ENCODE results near the gene LANCL1. TPM values are rescaled to one million over a fixed set of nuclear protein-coding genes. Genes with fewer than 3 reads are reported as not detected.
"Not testable (repeated sequence)": the region's sequence is repeated elsewhere in the genome, so short reads cannot be mapped to it uniquely, and the experiment has no call there.

Gene LANCL1
- total and polyA plus RNA-seq, 5 donors = 20.1 to 59.6 (median 50.8) TPM

DNA sequence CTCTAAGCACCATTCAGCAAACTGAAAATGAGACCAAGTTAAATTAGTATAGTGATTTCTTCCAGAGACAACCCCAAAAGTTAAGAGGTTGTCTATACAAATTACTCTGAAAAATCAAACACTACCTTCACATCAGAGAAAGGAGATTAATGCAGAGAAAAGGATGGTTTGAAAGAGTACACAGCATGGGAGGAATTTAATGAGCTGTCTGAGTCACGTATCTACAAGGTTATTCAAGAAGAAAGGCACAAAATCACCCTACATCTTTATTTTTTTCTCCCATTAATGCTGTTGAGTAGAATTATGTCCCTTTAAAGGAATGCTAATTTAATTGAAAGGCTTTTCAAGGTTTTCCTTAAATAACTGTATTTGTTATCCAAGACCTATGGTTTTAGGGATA, 41.1 kb downstream of the LANCL1 start:
- H3K9me3 ChIP-seq (ENCODE audit: control insufficient read depth, low read length) = no peaks in the 10 kb centered on the region
- DNase-seq = no peak
- ATAC-seq = no peak
- H3K4me1 ChIP-seq (ENCODE audit: control insufficient read depth, insufficient read depth, low read length) = no peaks in the 10 kb centered on the region
- H3K27ac ChIP-seq (ENCODE audit: low read length) = no peak overlapping the region
- no peaks in the 10 kb centered on the region for H3K27me3 ChIP-seq (ENCODE audit: control insufficient read depth, insufficient read depth)
- H3K4me3 ChIP-seq (ENCODE audit: low read length) = no peak overlapping the region
- WGBS = 93% methylated on average over 1 of the region's 1 CpG
- intact Hi-C loops (cut with DNase I) = no loop called here

DNA sequence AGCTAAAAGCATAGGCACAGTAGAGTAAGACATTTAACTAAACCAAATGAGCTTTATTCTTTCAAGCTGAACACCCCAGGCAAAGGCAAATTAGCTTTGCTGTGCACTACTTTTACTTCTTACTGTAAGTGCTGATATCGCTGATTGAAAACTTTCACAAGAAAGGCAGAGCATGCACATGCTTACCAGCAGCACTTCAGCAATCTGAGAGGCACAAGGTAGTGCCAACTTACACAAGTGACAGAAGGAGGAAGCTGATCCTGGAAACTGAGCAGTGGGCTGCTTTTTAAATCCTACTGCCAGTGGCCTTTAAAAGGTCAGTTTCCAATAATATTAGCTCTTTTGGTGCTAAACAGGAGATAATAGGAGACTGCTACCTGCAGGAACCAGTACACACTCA, 43.9 kb downstream of the LANCL1 start:
- no peak for ATAC-seq
- no peaks in the 10 kb centered on the region for H3K27me3 ChIP-seq (ENCODE audit: control insufficient read depth, insufficient read depth)
- no peaks in the 10 kb centered on the region for H3K9me3 ChIP-seq (ENCODE audit: control insufficient read depth, low read length)
- H3K27ac ChIP-seq (ENCODE audit: low read length) = no peak overlapping the region
- H3K4me3 ChIP-seq (ENCODE audit: low read length) = no peak overlapping the region
- no peak for DNase-seq
- intact Hi-C loops (cut with DNase I) = no loop called here
- no peaks in the 10 kb centered on the region for H3K4me1 ChIP-seq (ENCODE audit: control insufficient read depth, insufficient read depth, low read length)
- 68% methylated on average over 1 of the region's 1 CpG for WGBS

DNA sequence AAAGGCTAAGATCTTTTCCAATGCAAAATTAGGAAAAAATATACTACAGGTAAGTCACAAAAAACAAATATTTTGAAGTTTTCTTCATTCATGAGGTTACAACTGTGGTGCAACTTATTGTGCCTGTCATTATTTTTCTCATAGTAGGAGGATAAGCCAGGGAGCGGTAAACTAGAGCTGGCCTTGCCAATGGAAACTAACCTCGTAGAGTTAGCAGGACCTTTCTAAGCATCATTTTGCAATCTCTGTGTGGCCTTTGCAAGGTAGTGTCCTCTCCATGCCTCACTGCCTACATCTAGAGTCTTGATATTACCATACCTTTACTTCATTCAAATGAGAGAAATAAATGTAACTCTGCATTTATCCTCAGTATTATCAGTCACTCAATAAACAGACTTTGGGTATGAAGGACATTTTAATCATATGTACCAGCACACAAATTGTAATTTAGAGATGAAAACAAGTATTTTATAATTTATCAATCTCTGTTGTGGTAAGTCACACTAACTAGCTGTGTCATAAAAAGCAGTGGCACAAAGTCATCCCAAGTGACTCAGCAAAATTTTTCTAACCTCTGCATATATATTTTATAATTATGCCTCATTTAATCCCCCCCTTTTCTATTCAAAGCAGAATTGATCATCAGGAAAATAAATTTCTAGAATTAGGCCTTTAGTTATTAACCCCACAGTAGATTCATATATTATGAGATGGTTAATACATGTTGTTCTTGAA, 47.0 kb downstream of the LANCL1 start:
- no peak for ATAC-seq
- DNase-seq = no peak
- WGBS = 83% methylated on average over 2 of the region's 2 CpGs
- H3K4me1 ChIP-seq (ENCODE audit: control insufficient read depth, insufficient read depth, low read length) = no peaks in the 10 kb centered on the region
- intact Hi-C loops (cut with DNase I) = no loop called here
- no peak overlapping the region for H3K4me3 ChIP-seq (ENCODE audit: low read length)
- H3K27ac ChIP-seq (ENCODE audit: low read length) = no peak overlapping the region
- no peaks in the 10 kb centered on the region for H3K27me3 ChIP-seq (ENCODE audit: control insufficient read depth, insufficient read depth)
- no peaks in the 10 kb centered on the region for H3K9me3 ChIP-seq (ENCODE audit: control insufficient read depth, low read length)

DNA sequence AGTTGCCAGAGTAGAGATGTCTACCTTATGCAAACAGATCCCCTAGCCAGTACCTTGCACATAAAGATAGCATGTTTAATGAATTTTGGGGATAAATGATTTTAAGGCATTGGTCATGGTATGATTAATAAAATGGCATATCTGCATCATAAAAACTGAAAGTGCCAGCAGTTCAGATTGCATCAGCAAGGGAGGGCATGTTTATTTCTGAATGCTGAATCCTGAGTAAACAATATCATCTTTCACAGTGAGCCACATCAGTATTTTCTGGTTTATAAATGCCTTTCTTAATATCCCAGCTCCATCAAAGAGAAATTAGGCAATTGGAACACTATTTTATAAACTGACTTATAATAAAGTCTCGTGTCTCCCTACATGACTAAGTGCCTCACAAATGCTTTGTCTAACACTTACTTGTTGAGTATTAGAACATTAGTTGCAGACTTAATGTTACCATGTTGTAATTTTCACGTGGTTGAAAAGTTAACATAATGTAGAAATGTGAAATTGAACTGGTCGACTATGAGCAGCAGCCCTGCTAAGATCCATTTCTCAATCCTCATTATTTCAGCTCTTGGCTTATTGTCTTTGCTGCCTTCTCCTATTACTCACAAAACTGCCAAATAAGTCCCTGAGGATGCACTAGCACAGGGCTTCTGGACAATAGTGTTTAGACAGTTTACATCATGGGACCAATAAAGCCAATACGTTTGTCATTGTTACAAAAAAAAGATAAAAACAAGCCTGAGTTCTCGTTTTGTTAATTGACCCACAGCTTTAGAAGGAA, 48.0 kb downstream of the LANCL1 start:
- no peaks in the 10 kb centered on the region for H3K27me3 ChIP-seq (ENCODE audit: control insufficient read depth, insufficient read depth)
- H3K27ac ChIP-seq (ENCODE audit: low read length) = no peak overlapping the region
- intact Hi-C loops (cut with DNase I) = no loop called here
- peak in 1 of 2 donors; percentile 26 for ATAC-seq
- 59% methylated on average over 5 of the region's 5 CpGs for WGBS
- H3K9me3 ChIP-seq (ENCODE audit: control insufficient read depth, low read length) = no peaks in the 10 kb centered on the region
- H3K4me1 ChIP-seq (ENCODE audit: control insufficient read depth, insufficient read depth, low read length) = no peaks in the 10 kb centered on the region
- no peak overlapping the region for H3K4me3 ChIP-seq (ENCODE audit: low read length)
- DNase-seq = no peak

DNA sequence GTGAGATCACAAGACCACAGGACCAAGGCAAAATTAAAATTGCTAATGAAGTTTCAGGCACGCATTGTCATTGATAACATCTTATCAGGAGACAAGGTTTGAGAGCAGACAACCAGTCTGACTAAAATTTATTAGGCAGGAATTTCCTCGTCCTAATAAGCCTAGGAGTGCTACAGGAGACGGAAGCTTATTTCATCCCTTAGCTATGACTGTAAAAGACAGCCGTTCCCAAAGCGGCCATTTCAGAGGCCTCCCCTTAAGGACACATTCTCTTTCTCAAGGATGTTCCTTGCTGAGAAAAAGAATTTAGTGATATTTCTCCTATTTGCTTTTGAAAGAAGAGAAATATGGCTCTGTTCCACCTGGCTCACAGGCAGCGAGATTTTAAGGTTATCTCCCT, 49.2 kb downstream of the LANCL1 start:
- H3K4me1 ChIP-seq (ENCODE audit: control insufficient read depth, insufficient read depth, low read length); intact Hi-C loops (cut with DNase I); DNase-seq; H3K9me3 ChIP-seq (ENCODE audit: control insufficient read depth, low read length); H3K27ac ChIP-seq (ENCODE audit: low read length); ATAC-seq; H3K27me3 ChIP-seq (ENCODE audit: control insufficient read depth, insufficient read depth); H3K4me3 ChIP-seq (ENCODE audit: low read length): not testable (repeated sequence)
- 97% methylated on average over 6 of the region's 6 CpGs for WGBS

DNA sequence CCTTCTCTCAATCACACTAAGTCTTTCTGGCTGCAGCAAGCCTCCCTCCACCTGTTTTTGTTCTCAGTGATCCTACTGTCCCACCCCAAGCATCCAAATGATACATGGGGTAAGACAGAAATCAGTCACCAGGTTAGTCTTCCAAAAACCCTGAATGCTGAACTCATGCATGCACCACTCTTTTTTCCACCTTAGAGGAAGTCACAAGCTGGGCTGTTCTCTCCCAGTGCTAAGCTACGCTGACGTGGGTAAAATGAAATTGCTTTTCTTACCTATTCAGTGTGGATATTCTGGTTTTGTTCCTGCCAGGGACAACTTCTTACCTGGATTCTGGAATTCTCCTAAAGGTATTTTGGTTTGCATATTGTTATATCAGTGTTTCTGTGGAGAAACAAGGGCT, 54.2 kb downstream of the LANCL1 start:
- intact Hi-C loops (cut with DNase I) = no loop called here
- no peaks in the 10 kb centered on the region for H3K27me3 ChIP-seq (ENCODE audit: control insufficient read depth, insufficient read depth)
- peaks cover 3% of the 10 kb centered on the region for H3K4me1 ChIP-seq (ENCODE audit: control insufficient read depth, insufficient read depth, low read length)
- no peak overlapping the region for H3K27ac ChIP-seq (ENCODE audit: low read length)
- no peaks in the 10 kb centered on the region for H3K9me3 ChIP-seq (ENCODE audit: control insufficient read depth, low read length)
- DNase-seq (no peak), ATAC-seq (no peak)
- H3K4me3 ChIP-seq (ENCODE audit: low read length) = no peak overlapping the region
- WGBS = 59% methylated on average over 2 of the region's 2 CpGs

DNA sequence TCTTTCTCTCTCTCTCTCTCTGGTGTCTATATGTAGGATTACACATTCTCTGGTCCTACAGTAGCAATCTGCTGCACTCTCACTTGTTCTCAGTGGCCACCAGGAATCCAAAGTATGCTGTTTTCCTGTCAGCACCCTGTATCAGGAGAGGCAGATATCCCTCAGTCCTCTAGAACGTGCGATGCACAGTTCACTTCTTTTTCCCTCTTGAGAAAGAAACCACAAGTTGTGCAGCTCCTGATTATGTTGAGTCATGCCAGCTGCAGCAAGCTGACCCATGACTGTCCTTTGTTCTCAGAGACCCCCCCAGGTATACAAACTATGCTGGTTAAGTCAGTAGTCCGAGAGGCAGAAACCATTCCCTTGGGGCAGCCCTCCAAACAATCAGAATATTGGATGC, 54.6 kb downstream of the LANCL1 start:
- H3K27me3 ChIP-seq (ENCODE audit: control insufficient read depth, insufficient read depth) = no peaks in the 10 kb centered on the region
- no peak for DNase-seq
- no peak overlapping the region for H3K27ac ChIP-seq (ENCODE audit: low read length)
- H3K4me1 ChIP-seq (ENCODE audit: control insufficient read depth, insufficient read depth, low read length) = peaks cover 3% of the 10 kb centered on the region
- peak in 1 of 2 donors; percentile 16 for ATAC-seq
- intact Hi-C loops (cut with DNase I) = no loop called here
- no peaks in the 10 kb centered on the region for H3K9me3 ChIP-seq (ENCODE audit: control insufficient read depth, low read length)
- H3K4me3 ChIP-seq (ENCODE audit: low read length) = no peak overlapping the region
- 17% methylated on average over 3 of the region's 3 CpGs for WGBS

DNA sequence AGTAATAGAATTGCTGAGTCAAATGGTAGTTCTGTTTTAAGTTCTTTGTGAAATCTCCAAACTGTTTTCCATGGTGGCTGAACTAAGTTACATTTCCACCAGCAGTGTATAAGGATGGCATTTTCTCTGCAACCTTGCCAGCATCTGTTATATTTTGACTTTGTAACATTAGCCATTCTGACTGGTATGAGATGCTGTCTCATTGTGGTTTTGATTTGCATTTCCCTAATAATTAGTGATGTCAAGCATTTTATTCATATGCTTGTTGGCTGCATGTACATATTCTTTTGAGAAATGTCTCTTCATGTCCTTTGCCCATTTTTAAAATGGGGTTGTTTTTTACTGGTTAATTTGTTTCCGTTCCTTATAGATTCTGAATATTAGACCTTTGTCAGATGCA, 63.9 kb downstream of the LANCL1 start:
- DNase-seq (no peak), ATAC-seq (no peak)
- no peaks in the 10 kb centered on the region for H3K9me3 ChIP-seq (ENCODE audit: control insufficient read depth, low read length)
- H3K27ac ChIP-seq (ENCODE audit: low read length) = no peak overlapping the region
- H3K27me3 ChIP-seq (ENCODE audit: control insufficient read depth, insufficient read depth) = no peaks in the 10 kb centered on the region
- H3K4me3 ChIP-seq (ENCODE audit: low read length) = no peak overlapping the region
- 96% methylated on average over 1 of the region's 1 CpG for WGBS
- intact Hi-C loops (cut with DNase I) = no loop called here
- no peaks in the 10 kb centered on the region for H3K4me1 ChIP-seq (ENCODE audit: control insufficient read depth, insufficient read depth, low read length)

DNA sequence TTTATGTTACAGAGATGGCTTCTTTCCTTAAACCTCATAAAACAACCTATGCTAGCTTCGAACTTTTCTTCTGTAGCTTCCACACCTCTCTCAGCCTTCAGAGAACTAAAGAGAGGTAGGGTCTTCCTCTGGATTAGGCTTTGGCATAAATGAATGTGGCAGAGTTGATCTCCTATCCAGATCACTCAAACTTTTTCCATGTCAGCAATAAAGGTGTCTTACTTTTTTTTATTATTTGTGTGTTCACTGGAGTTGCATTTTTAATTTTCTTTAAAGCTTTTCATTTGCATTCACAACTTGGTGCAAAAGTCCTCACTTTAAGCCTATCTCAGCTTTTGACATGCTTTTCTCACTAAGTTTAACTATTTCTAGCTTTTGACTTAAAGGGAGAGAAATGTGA, 66.0 kb downstream of the LANCL1 start:
- ATAC-seq = no peak
- WGBS = 78% methylated on average over 1 of the region's 1 CpG
- intact Hi-C loops (cut with DNase I) = no loop called here
- H3K9me3 ChIP-seq (ENCODE audit: control insufficient read depth, low read length) = no peaks in the 10 kb centered on the region
- H3K27ac ChIP-seq (ENCODE audit: low read length) = no peak overlapping the region
- no peaks in the 10 kb centered on the region for H3K27me3 ChIP-seq (ENCODE audit: control insufficient read depth, insufficient read depth)
- no peak for DNase-seq
- H3K4me1 ChIP-seq (ENCODE audit: control insufficient read depth, insufficient read depth, low read length) = no peaks in the 10 kb centered on the region
- H3K4me3 ChIP-seq (ENCODE audit: low read length) = no peak overlapping the region

DNA sequence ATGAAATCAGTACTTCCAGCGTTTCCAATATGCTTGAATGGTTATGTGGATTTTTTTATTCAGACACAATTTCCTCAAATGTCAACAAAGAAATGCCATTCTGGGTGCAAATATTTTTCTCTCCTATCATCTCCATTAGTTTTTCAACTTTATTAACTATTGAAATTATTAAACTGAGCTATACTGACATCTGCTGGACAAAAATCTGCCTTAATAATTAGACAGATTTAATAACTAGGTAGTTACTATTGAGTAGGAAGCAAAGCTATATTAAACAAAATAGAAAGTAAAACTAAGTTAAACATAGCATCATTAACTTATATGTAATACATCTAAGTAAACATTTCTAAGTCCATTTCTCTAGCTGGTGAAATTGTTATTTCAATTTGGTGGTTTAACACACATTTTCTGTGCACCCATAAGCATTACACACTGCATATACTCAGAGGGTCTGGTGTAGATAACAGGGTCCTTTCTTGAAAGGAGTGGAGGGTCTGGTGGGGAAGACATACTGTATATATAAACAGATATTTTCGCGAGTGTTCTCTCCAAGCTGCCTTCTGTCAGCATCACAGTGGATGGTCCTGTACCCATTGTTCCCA, 77.0 kb downstream of the LANCL1 start:
- 45% methylated on average over 3 of the region's 3 CpGs for WGBS
- no peak overlapping the region for H3K4me3 ChIP-seq (ENCODE audit: low read length)
- no peaks in the 10 kb centered on the region for H3K9me3 ChIP-seq (ENCODE audit: control insufficient read depth, low read length)
- H3K27ac ChIP-seq (ENCODE audit: low read length) = no peak overlapping the region
- H3K27me3 ChIP-seq (ENCODE audit: control insufficient read depth, insufficient read depth) = no peaks in the 10 kb centered on the region
- intact Hi-C loops (cut with DNase I) = loop anchor here (2.0 to 10.0 kb wide), 5 partner anchors 145 to 422 kb away; no protein-coding TSS in a partner anchor
- H3K4me1 ChIP-seq (ENCODE audit: control insufficient read depth, insufficient read depth, low read length) = no peaks in the 10 kb centered on the region
- ATAC-seq = no peak
- DNase-seq = no peak

DNA sequence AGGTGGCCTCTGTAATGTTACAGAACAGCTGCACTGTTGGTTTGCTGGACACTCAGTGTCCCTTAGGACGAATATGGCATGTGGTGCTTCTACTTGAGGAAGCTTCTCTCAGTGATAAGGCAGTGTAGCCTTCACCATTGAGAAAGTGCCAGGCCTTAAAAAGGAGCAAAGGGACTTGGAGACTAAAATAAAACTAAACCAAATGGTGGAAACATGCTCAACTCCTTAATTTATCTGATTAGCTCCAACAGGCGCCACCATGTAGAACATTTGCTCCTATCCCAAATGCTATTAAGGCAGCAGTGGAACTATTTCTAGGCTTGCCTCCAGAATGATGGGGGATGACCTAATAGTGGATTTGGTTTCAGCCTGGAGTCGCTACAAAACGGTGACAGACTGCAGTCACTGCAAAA, 84.1 kb downstream of the LANCL1 start:
- ATAC-seq (peak in 1 of 2 donors; percentile 78), DNase-seq (no peak)
- 32% methylated on average over 4 of the region's 4 CpGs for WGBS
- Histone ChIP-seq H3K4me3 (ENCODE audit: low read length) (no peak overlapping the region), H3K9me3 (ENCODE audit: control insufficient read depth, low read length) (no peaks in the 10 kb centered on the region), H3K27me3 (ENCODE audit: control insufficient read depth, insufficient read depth) (no peaks in the 10 kb centered on the region), H3K27ac (ENCODE audit: low read length) (no peak overlapping the region), H3K4me1 (ENCODE audit: control insufficient read depth, insufficient read depth, low read length) (no peaks in the 10 kb centered on the region)
- intact Hi-C loops (cut with DNase I) = loop anchor here in 1 of 4 donors (10.0 kb wide), 1 partner anchor 138 kb away; no protein-coding TSS in a partner anchor
